K562 (cell line): Measurements from ENCODE around the gene KHSRP.

Experiments
- ETV6 ChIP-seq, 3 experiments: fragments of 150-350 bp in 1 of 3; sonication (generic) in 1 of 3; formaldehyde crosslinking in 1 of 3; IDR thresholded peaks; 2 replicates each; pipeline versions ENCODE4 v1.6.1 to v1.8.0; 2014 to 2022; ENCODE audit warnings: borderline replicate concordance in 2 of 3, low read depth in 2 of 3, antibody characterized with exemption in 1 of 3, low read length in 1 of 3, mild to moderate bottlenecking in 1 of 3, missing genetic modification reagents in 1 of 3
- POLR2AphosphoS5 ChIP-seq: IDR thresholded peaks from 2 replicates; pipeline ENCODE4 v1.6.1; 2011; ENCODE audit warnings: mild to moderate bottlenecking, low read depth, low read length, moderate library complexity; ENCODE audit not compliant: control insufficient read depth, insufficient read depth
- ZBTB12 ChIP-seq: fragments of 250-450 bp; sonication (Bioruptor Pico); IDR thresholded peaks from 2 replicates; pipeline ENCODE4 v1.4.0; 2020
- TF ChIP-seq, protein P1 (sequence below): fragments of 250-450 bp; sonication (Bioruptor Pico); IDR thresholded peaks from 2 replicates; pipeline ENCODE4 v1.5.1; 2021; ENCODE audit warnings: mild to moderate bottlenecking

GRCh38 chr19:6376512-6377190 lies 48.0 kb downstream of the KHSRP start:
- no peak for TF ChIP-seq ETV6 (IDR thresholded peaks at IDR 0.05; ENCODE audit: borderline replicate concordance in 1 of 2, low read depth in 2 of 2, low read length in 1 of 2)
- no peak for TF ChIP-seq ETV6 (CRISPR knock-in tag; IDR thresholded peaks at IDR 0.05; ENCODE audit: borderline replicate concordance)
- TF ChIP-seq, protein P1, sequence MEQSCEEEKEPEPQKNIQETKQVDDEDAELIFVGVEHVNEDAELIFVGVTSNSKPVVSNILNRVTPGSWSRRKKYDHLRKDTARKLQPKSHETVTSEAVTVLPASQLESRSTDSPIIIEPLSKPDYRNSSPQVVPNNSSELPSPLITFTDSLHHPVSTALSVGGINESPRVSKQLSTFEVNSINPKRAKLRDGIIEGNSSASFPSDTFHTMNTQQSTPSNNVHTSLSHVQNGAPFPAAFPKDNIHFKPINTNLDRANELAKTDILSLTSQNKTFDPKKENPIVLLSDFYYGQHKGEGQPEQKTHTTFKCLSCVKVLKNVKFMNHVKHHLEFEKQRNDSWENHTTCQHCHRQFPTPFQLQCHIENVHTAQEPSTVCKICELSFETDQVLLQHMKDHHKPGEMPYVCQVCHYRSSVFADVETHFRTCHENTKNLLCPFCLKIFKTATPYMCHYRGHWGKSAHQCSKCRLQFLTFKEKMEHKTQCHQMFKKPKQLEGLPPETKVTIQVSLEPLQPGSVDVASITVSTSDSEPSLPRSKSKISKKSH (CRISPR knock-in tag) = no peak
- no peak for TF ChIP-seq POLR2AphosphoS5
- TF ChIP-seq ZBTB12 = no peak
